A673 (cell line): ENCODE data around the gene NRXN3.

Experiments used
- EZH2 ChIP-seq: fragments of 200-600 bp; sonication (generic); IDR thresholded peaks from 2 replicates; pipeline ENCODE4 v1.6.1; 2017; ENCODE audit warnings: borderline replicate concordance, low read depth, mild to moderate bottlenecking, mixed read lengths, antibody characterized with exemption, low read length; ENCODE audit not compliant: poor library complexity, severe bottlenecking
- TF ChIP-seq, protein P1 (sequence below): fragments of 300-800, 200-600 bp; sonication (generic); conservative IDR thresholded peaks from 2 replicates; pipeline ENCODE4 v1.5.1; 2017; ENCODE audit warnings: low read depth, mild to moderate bottlenecking, antibody characterized with exemption, low read length, moderate library complexity, mixed read lengths

DNA sequence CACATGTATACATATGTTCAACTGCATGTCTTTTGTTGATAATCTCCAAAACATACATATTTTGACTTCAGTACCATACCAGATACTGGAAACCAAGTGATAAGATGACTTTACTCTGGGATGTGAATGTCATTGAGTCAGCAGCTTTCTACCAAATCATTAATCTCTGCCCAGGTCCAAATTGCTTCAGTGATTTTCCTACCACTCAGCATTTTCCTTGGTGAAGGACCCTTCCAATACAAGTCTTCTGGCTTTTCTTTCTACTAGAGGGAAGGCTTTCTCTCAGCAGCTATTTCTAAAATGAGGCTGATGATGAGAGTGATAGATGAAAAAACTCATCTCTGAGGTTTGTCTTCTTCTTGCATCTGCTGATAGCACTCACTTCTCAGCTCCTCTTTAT is 1008.5 kb downstream of the NRXN3 start:
- TF ChIP-seq, protein P1, sequence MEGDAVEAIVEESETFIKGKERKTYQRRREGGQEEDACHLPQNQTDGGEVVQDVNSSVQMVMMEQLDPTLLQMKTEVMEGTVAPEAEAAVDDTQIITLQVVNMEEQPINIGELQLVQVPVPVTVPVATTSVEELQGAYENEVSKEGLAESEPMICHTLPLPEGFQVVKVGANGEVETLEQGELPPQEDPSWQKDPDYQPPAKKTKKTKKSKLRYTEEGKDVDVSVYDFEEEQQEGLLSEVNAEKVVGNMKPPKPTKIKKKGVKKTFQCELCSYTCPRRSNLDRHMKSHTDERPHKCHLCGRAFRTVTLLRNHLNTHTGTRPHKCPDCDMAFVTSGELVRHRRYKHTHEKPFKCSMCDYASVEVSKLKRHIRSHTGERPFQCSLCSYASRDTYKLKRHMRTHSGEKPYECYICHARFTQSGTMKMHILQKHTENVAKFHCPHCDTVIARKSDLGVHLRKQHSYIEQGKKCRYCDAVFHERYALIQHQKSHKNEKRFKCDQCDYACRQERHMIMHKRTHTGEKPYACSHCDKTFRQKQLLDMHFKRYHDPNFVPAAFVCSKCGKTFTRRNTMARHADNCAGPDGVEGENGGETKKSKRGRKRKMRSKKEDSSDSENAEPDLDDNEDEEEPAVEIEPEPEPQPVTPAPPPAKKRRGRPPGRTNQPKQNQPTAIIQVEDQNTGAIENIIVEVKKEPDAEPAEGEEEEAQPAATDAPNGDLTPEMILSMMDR: no peak
- no peak for TF ChIP-seq EZH2
